Thyroid gland (tissue), 4 donors: ENCODE measurements around the gene ANO2. TPM values are rescaled to one million over a fixed set of nuclear protein-coding genes. Genes with fewer than 3 reads are reported as not detected.

Experiments
- DNase-seq, 2 donors: peaks; one replicate each; pipeline ENCODE4 v3.0.0-alpha.2; 2019
- H3K27ac ChIP-seq, 3 donors: fragments of 200-600 bp; sonication (generic); 1 replicate in 2 of 3; 2 replicates in 1 of 3; pipeline ENCODE4 v1.5.1; 2016 to 2019; ENCODE audit warnings: mild to moderate bottlenecking in 1 of 3, moderate library complexity in 1 of 3
- H3K27me3 ChIP-seq: fragments of 200-600 bp; sonication (generic); one replicate; pipeline ENCODE4 v1.5.1; 2019
- H3K36me3 ChIP-seq, 2 donors: fragments of 200-600 bp; sonication (generic); one replicate each; pipeline ENCODE4 v1.5.1; 2016 to 2019
- H3K4me1 ChIP-seq, 2 donors: fragments of 200-600 bp; sonication (generic); one replicate each; pipeline ENCODE4 v1.5.1; 2017 to 2019
- H3K4me3 ChIP-seq, 3 donors: fragments of 200-600 bp; sonication (generic); replicated peaks in 1 of 3; 1 replicate in 2 of 3; 2 replicates in 1 of 3; pipeline ENCODE4 v1.5.1; 2016; ENCODE audit warnings: mild to moderate bottlenecking in 1 of 3
- H3K9me3 ChIP-seq: fragments of 200-600 bp; sonication (generic); one replicate; pipeline ENCODE4 v1.5.1; 2017
- POLR2A ChIP-seq, 2 donors: fragments of 450-650 bp; IDR thresholded peaks; one replicate each; pipeline ENCODE4 v1.6.1; 2017; ENCODE audit warnings: antibody characterized with exemption in 2 of 2, mild to moderate bottlenecking in 2 of 2, moderate library complexity in 1 of 2
- WGBS, 2 donors: methylation state at CpG; one replicate each; pipeline ENCODE4 v1.1.5; 2017; 5-methylcytosine and 5-hydroxymethylcytosine counted together
- intact Hi-C: fragments of 100-400 bp; cut with DNase I; formaldehyde crosslinking; loops from one replicate; pipeline ENCODE4 v1.15.1; 2023
- total RNA-seq, 4 donors: library from RNA; depleted of rRNA; stranded (reverse); fragments of >200 nt; gene quantifications; one replicate each; pipeline ENCODE4 v1.2.3, GENCODE V29; 2016
- TF ChIP-seq, protein P1 (sequence below), 6 experiments: fragments of 200-600 bp in 3 of 6; fragments of 450-650 bp in 3 of 6; sonication (generic) in 3 of 6; IDR thresholded peaks; one replicate each; pipeline ENCODE4 v1.5.1; 2016 to 2019; ENCODE audit warnings: antibody characterized with exemption in 6 of 6, mild to moderate bottlenecking in 2 of 6, inconsistent platforms in 1 of 6, moderate library complexity in 1 of 6

The ANO2 gene
- total RNA-seq, 4 donors from 2014 or later = 0.78 to 7.0 (median 2.2) TPM

GRCh38 chr12:5737778-5738177, 207.3 kb downstream of the ANO2 start:
- Histone ChIP-seq H3K4me1 (no peaks in the 10 kb centered on the region), H3K9me3 (no peaks in the 10 kb centered on the region), H3K4me3 (no peak overlapping the region), H3K36me3 (no peaks in the 10 kb centered on the region), H3K27ac (no peak overlapping the region), H3K27me3 (no peaks in the 10 kb centered on the region)
- TF ChIP-seq POLR2A (IDR thresholded peaks at IDR 0.05) = no peak
- TF ChIP-seq, protein P1, sequence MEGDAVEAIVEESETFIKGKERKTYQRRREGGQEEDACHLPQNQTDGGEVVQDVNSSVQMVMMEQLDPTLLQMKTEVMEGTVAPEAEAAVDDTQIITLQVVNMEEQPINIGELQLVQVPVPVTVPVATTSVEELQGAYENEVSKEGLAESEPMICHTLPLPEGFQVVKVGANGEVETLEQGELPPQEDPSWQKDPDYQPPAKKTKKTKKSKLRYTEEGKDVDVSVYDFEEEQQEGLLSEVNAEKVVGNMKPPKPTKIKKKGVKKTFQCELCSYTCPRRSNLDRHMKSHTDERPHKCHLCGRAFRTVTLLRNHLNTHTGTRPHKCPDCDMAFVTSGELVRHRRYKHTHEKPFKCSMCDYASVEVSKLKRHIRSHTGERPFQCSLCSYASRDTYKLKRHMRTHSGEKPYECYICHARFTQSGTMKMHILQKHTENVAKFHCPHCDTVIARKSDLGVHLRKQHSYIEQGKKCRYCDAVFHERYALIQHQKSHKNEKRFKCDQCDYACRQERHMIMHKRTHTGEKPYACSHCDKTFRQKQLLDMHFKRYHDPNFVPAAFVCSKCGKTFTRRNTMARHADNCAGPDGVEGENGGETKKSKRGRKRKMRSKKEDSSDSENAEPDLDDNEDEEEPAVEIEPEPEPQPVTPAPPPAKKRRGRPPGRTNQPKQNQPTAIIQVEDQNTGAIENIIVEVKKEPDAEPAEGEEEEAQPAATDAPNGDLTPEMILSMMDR (IDR thresholded peaks at IDR 0.05) = no peak
- intact Hi-C loops = no loop called here
- WGBS, 2 donors = 90 to 97% methylated on average over 3 of the region's 3 CpGs
- no peak for DNase-seq

DNA sequence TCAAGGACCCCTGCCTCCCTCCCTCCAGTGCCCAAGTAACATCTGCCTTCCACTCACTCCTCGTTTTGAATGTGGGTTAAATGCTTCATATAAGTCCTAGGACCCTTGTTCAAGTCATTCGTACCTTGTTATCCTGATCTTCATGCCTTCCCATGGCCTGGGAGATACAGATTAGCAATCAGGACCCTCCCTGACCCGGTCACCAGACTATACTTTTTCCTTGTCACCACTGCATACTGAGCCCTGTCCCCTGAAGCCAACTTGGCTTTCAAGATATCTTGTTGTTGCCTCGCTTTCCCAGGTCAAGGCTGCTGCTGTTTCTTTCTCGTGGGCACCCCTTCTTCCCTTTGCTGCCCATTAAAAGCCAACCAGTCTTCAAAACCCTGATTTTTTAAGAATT, 208.5 kb downstream of the ANO2 start:
- no peak for DNase-seq
- 88 to 89% methylated on average over 5 of the region's 5 CpGs for WGBS, 2 donors
- intact Hi-C loops = no loop called here

GRCh38 chr12:5736016-5736415, 209.0 kb downstream of the ANO2 start:
- no peak for DNase-seq
- Histone ChIP-seq H3K4me1 (no peaks in the 10 kb centered on the region), H3K9me3 (no peaks in the 10 kb centered on the region), H3K27me3 (no peaks in the 10 kb centered on the region), H3K36me3 (no peaks in the 10 kb centered on the region), H3K4me3 (no peak overlapping the region), H3K27ac (no peak overlapping the region)
- no peak for TF ChIP-seq POLR2A (IDR thresholded peaks at IDR 0.05)
- TF ChIP-seq, protein P1 (IDR thresholded peaks at IDR 0.05) = no peak
- 93 to 100% methylated on average over 2 of the region's 2 CpGs for WGBS, 2 donors
- intact Hi-C loops = no loop called here

More for the DNA sequence above, 208.5 kb downstream of the ANO2 start:
- H3K27ac ChIP-seq = no peak overlapping the region
- H3K9me3 ChIP-seq = no peaks in the 10 kb centered on the region
- H3K36me3 ChIP-seq = no peaks in the 10 kb centered on the region
- H3K27me3 ChIP-seq = no peaks in the 10 kb centered on the region
- H3K4me3 ChIP-seq = no peak overlapping the region
- TF ChIP-seq, protein P1 (IDR thresholded peaks at IDR 0.05) = no peak
- TF ChIP-seq POLR2A (IDR thresholded peaks at IDR 0.05) = no peak
- H3K4me1 ChIP-seq = no peaks in the 10 kb centered on the region

GRCh38 chr12:5733916-5734315, 211.1 kb downstream of the ANO2 start:
- Histone ChIP-seq H3K36me3 (no peaks in the 10 kb centered on the region), H3K9me3 (no peaks in the 10 kb centered on the region), H3K4me3 (no peak overlapping the region), H3K27me3 (no peaks in the 10 kb centered on the region), H3K27ac (no peak overlapping the region), H3K4me1 (no peaks in the 10 kb centered on the region)
- 43 to 52% methylated on average over 5 of the region's 5 CpGs for WGBS, 2 donors
- no peak for DNase-seq
- no peak for TF ChIP-seq POLR2A (IDR thresholded peaks at IDR 0.05)
- TF ChIP-seq, protein P1 (IDR thresholded peaks at IDR 0.05) = no peak
- intact Hi-C loops = no loop called here

DNA sequence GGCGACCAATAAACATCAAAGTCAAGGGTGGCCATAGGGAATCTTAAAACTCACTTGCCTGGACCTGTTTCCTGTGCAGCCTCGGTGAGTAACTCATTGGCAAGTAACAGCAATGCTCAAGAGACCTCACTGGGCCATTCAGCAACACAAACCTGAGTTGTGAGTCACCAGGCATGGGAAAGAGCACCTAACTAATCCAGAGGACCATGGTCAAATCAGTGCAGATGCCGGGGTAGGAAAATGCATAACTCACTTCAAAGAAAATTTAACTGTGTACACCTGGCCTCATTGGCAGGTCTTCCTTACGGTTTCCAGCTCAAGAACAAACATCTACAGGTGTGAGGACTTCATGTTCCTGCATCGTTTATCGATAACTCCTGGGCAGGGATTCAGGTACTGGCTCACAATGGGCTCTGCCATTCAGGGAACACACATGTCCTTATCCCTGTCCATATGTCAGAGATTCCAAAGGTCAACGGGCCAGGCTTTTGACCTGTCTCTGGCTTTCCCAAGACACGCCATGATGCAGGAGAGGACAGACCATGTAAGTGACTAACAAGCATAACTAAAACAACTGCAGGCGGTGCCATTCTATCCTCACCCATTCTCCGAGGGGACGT, 211.8 kb downstream of the ANO2 start:
- H3K27me3 ChIP-seq = no peaks in the 10 kb centered on the region
- H3K4me1 ChIP-seq = no peaks in the 10 kb centered on the region
- no peak for DNase-seq
- H3K9me3 ChIP-seq = no peaks in the 10 kb centered on the region
- no peaks in the 10 kb centered on the region for H3K36me3 ChIP-seq
- H3K27ac ChIP-seq = no peak overlapping the region
- intact Hi-C loops = no loop called here
- no peak for TF ChIP-seq POLR2A (IDR thresholded peaks at IDR 0.05)
- no peak overlapping the region for H3K4me3 ChIP-seq
- WGBS, 2 donors = 74 to 75% methylated on average over 11 of the region's 11 CpGs
